ENCODE data around the gene ULK4. TPM values are rescaled to one million over a fixed set of nuclear protein-coding genes. Genes with fewer than 3 reads are reported as not detected.
"Not testable (repeated sequence)": the region's sequence is repeated elsewhere in the genome, so short reads cannot be mapped to it uniquely, and the experiment has no call there.

Gene ULK4
- total RNA-seq, 4 donors from 2014 or later = 2.0 to 3.0 (median 2.3) TPM

GRCh38 chr3:41716471-41716870, 245.4 kb downstream of the ULK4 start:
- Histone ChIP-seq H3K4me1 (no peaks in the 10 kb centered on the region), H3K4me3 (no peak overlapping the region), H3K36me3 (no peaks in the 10 kb centered on the region), H3K27ac (no peak overlapping the region), H3K9me3 (no peaks in the 10 kb centered on the region), H3K27me3 (no peaks in the 10 kb centered on the region)
- in situ Hi-C loops (cut with MboI; ENCODE audit: low sequenced_read_pairs in 4 of 4) (no loop called here), intact Hi-C loops (cut with DNase I; ENCODE audit: low total_unique reads) (loop anchor here (10.0 kb wide), 1 partner anchor 1132 kb away; no protein-coding TSS in a partner anchor)
- ATAC-seq (no peak), DNase-seq (no peak)
- TF ChIP-seq CTCF (IDR thresholded peaks at IDR 0.05 in 4 of 5, conservative IDR thresholded peaks at IDR 0.05 in 1 of 5) = no peak
- no peak for TF ChIP-seq POLR2A (IDR thresholded peaks at IDR 0.05)

- no peaks in the 10 kb centered on the region for H3K36me3 ChIP-seq
- DNase-seq = no peak
- intact Hi-C loops (cut with DNase I; ENCODE audit: low total_unique reads) (loop anchor here (10.0 kb wide), 1 partner anchor 1131 kb away; no protein-coding TSS in a partner anchor), in situ Hi-C loops (cut with MboI; ENCODE audit: low sequenced_read_pairs in 4 of 4) (no loop called here)
- H3K9me3 ChIP-seq = no peaks in the 10 kb centered on the region
- TF ChIP-seq POLR2A (IDR thresholded peaks at IDR 0.05) (no peak), CTCF (IDR thresholded peaks at IDR 0.05 in 4 of 5, conservative IDR thresholded peaks at IDR 0.05 in 1 of 5) (no peak)
- ATAC-seq = no peak
- no peaks in the 10 kb centered on the region for H3K27me3 ChIP-seq
- H3K4me1 ChIP-seq = no peaks in the 10 kb centered on the region
- no peak overlapping the region for H3K4me3 ChIP-seq
- no peak overlapping the region for H3K27ac ChIP-seq
These were observed 246.5 kb downstream of the ULK4 start for GRCh38 chr3:41715376-41715775.

GRCh38 chr3:41711651-41712050, 250.3 kb downstream of the ULK4 start:
- Histone ChIP-seq H3K27me3 (no peaks in the 10 kb centered on the region), H3K4me1 (no peaks in the 10 kb centered on the region), H3K27ac (no peak overlapping the region), H3K9me3 (no peaks in the 10 kb centered on the region), H3K4me3 (no peak overlapping the region), H3K36me3 (no peaks in the 10 kb centered on the region)
- ATAC-seq (no peak), DNase-seq (no peak)
- intact Hi-C loops (cut with DNase I; ENCODE audit: low total_unique reads) = loop anchor here (10.0 kb wide), 1 partner anchor 1127 kb away; no protein-coding TSS in a partner anchor
- no peak for TF ChIP-seq POLR2A (IDR thresholded peaks at IDR 0.05)
- TF ChIP-seq CTCF (IDR thresholded peaks at IDR 0.05 in 4 of 5, conservative IDR thresholded peaks at IDR 0.05 in 1 of 5) = no peak
- in situ Hi-C loops (cut with MboI; ENCODE audit: low sequenced_read_pairs in 4 of 4) = no loop called here

- intact Hi-C loops (cut with DNase I; ENCODE audit: low total_unique reads) (loop anchor here (10.0 kb wide), 1 partner anchor 1126 kb away; no protein-coding TSS in a partner anchor), in situ Hi-C loops (cut with MboI; ENCODE audit: low sequenced_read_pairs in 4 of 4) (no loop called here)
These were observed 251.1 kb downstream of the ULK4 start for GRCh38 chr3:41710646-41711388.

GRCh38 chr3:41709213-41709612, 252.7 kb downstream of the ULK4 start:
- H3K4me3 ChIP-seq; H3K27ac ChIP-seq; H3K36me3 ChIP-seq; DNase-seq; in situ Hi-C loops (cut with MboI; ENCODE audit: low sequenced_read_pairs in 4 of 4); H3K4me1 ChIP-seq; ATAC-seq; intact Hi-C loops (cut with DNase I; ENCODE audit: low total_unique reads); H3K9me3 ChIP-seq; H3K27me3 ChIP-seq: not testable (repeated sequence)

More at GRCh38 chr3:41710646-41711388, 251.1 kb downstream of the ULK4 start:
- TF ChIP-seq POLR2A (IDR thresholded peaks at IDR 0.05) (no peak), CTCF (IDR thresholded peaks at IDR 0.05 in 4 of 5, conservative IDR thresholded peaks at IDR 0.05 in 1 of 5) (no peak)
- ATAC-seq (peak in 1 of 2 donors; percentile 56), DNase-seq (peak in 1 of 2 donors; percentile 33)
- Histone ChIP-seq H3K9me3 (no peaks in the 10 kb centered on the region), H3K27me3 (no peaks in the 10 kb centered on the region), H3K27ac (no peak overlapping the region), H3K4me1 (no peaks in the 10 kb centered on the region), H3K36me3 (no peaks in the 10 kb centered on the region), H3K4me3 (no peak overlapping the region)

All from gastrocnemius medialis (tissue), 4 donors.